GM19240 (cell line): Measurements from ENCODE around the gene TECPR2.
"Not testable (repeated sequence)": the region's sequence is repeated elsewhere in the genome, so short reads cannot be mapped to it uniquely, and the experiment has no call there.

ENCODE experiments used
- DNase-seq: peaks from one replicate; pipeline ENCODE4 v3.0.0; 2011; ENCODE audit warnings: low spot score; ENCODE audit not compliant: insufficient read length

TECPR2 gene

DNA sequence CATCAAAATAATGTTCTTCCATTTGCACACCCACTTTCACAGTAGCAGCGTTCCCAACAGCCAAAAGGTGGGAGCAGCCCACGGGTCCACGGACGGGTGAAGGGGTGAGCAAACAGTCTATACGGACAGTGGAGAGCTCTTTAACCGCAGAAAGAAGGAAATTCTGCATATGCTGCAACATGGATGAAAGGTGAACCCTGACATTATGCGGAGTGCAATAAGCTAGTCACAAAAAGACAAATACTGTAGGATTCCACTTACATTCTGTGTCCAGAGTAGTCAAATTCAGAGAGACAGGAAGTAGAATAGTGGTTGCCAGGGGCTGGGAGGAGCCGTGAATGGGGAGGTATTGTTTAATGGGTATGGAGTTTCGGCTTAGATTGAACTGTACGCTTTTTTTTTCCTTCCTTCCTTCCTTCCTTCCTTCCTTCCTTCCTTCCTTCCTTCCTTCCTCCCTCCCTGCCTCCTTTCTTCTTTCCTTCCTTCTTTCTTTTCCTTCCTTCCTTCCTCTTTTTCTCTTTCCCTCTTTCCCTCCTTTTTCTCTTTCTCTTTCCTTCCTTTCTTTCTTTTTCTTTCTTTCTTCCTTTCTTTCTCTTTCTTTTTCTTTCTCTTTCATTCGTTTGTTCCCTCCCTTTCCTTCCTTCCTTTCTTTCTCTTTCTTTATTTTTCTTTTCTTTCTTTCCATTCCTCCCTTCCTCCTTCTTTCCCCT is 162.6 kb downstream of the TECPR2 start:
- DNase-seq: no peak

DNA sequence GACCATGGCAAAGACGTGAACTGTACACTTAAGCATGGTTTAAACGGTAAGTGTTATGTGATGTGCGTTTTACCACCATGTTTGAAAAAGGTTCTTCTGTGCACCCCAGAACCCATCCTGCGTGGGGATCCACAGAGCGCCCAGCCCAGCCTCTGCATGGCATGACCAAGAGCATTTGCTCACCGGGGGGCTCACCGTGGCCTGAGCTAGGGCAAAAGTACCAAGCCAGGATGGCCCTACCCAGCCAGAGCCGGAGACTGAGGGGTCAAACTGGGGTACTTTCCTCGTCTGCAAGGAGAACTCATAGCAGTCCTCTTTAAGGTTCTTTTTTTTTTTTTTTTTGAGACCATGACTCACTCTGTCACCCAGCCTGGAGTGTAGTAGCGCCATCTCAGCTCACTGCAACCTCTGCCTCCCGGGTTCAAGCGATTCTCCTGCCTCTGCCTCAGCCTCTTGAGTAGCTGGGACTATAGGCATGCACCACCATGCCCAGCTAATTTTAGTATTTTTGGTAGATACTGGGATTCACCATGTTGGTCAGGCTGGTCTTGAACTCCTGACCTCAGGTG is 163.3 kb downstream of the TECPR2 start:
- no peak for DNase-seq

DNA sequence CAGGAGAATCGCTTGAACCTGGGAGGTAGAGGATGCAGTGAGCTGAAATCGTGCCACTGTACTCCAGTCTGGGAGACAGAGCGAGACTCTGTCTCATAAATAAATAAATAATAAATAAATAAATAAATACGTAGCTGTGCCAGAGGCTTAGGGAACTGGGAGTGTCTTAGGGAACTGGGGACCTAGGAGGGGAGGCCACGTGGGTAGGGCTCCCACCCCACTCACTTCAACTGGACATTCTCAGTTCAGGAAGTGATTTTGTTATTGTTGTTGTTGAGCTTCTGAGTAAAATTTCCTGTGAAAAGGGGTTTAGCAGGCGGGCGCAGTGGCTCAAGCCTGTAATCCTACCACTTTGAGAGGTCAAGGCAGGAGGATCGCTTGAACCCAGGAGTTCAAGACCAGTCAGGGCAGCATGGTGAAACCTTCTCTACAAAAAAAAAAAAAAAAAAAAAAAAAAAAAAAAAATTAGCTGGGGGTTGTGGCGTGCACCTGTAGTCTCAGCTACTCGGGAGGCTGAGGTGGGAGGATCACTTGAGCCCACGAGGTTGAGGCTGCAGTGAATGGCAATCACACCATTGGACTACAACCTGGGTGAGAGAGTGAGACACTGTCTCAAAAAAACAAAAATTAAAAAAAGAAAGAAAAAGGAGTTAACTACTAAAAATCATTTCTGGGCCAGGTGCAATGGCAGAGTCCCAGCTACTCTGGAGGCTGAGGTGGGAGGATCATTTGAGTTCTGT is 165.9 kb downstream of the TECPR2 start:
- DNase-seq: no peak

DNA sequence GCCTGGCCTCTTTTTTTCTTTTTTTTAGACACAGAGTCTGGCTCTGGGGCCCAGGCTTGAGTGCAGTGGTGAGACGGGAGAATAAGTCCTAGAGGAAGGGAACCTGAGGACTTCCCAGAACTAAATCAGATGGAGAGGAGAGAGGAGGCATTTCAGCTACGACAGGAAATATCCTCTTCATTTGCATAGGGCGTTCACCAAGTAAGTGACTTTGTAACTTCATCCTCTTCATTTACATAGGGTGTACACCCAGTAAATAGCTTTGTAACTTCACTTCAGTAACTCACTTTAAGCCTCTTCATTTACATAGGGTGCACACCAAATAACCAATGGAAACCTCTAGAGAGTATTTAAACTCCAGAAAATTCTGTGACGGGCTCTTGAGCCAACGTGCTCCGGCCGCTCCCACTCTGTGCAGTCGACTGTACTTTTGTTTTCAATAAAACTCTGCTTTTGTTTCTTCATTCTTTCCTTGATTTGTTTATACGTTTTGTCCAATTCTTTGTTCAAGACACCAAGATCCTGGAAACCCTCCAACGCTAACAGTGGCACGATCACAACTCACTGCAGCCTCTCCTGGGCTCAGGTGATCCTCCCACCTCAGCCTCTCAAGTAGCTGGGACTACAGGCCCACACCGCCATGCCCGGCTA is 168.2 kb downstream of the TECPR2 start:
- no peak for DNase-seq

DNA sequence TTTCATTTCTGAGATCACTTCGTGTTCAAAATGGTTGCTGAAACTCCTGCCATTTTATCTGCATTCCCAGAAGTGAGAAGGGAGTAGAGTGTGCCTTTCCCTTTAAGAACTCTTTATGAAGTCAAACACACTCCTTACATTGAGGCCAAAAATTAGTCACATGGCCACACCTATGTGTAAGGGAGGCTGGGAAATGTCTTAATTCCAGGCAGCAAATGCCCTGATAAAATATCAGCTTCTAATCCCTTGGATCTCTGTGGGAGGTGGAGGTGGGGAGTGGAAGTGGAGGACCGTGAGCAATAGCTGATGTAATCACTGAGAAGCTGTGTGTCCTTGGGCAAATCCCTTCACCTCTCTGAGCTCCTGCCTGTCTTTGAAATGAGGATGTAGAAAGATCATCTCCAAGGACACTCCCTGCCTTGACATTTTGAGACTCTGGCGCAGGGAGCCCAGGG is 169.5 kb downstream of the TECPR2 start:
- no peak for DNase-seq

DNA sequence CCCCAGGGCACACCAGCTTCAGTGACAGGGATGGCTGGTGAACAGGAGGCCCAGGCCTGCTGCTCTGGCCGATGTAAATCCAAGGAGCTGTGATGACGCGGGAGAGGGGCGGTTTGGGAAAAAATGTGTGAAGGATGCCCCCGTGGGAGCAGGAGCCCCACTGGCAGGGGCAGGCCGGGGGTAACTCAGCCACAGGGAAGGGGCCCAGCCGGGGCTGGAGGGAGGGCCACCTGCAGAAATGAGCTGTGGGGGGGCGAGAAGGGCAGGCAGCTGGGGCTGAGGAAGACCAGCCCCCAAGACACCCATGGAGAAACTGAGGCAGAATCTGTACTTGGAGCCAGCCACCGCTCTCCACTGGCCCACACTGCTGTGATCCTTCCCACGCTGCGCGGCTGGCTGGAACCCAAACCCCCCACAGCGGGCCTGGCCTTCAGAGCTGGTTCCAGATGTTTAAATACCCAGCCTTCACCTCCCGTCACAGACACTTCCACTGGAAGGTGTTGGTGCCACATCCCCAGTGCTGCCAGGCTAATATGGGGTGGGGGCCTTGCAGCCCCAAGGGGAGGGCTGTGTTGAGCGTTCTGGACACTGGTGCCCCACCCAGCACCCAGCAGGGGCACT is 175.3 kb downstream of the TECPR2 start:
- no peak for DNase-seq

DNA sequence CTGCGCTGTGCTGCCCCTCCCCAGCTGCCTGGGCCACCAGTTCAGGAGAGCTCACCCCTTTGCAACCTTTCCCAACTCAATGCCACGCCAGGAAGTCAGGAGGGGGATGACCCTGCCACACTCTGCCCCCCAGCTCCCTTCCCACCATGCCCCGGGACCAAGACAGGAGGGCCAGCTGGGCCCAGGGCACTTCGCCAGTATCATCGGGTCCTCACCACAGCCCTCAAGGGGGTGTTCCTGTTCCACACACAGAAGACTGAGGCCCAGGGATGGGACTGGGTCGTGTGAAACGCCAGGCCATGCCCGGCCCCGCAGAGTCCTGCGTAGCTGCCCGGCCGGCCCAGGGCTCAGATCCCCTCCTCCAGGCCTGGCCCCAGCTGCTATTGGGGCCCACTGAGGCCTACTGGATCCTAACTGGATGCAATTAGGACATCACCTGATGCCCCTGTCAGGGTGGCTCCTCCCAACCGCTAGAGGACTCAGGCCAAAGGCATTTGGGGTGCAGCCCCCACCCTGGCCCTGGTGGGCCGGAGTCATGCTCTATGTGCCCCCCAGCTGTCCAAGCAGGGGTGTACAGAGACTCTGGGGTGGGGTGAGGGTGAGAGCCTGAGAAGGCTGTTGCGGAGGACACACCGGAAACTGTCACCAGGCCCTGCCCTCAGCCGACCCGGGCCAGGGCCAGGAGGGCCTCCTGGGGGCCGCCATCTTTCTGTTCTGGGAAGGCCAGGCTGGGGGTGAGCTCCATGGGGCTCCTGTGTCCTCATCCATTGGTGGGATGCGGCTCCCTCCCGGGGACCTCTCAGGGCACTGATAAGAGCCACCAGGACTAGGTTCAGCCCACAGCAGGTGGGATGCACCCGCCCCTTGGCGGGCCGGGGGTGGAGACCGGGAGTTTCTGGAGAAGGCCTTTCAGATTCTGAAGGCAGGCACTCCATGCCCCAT is 176.1 kb downstream of the TECPR2 start:
- no peak for DNase-seq

DNA sequence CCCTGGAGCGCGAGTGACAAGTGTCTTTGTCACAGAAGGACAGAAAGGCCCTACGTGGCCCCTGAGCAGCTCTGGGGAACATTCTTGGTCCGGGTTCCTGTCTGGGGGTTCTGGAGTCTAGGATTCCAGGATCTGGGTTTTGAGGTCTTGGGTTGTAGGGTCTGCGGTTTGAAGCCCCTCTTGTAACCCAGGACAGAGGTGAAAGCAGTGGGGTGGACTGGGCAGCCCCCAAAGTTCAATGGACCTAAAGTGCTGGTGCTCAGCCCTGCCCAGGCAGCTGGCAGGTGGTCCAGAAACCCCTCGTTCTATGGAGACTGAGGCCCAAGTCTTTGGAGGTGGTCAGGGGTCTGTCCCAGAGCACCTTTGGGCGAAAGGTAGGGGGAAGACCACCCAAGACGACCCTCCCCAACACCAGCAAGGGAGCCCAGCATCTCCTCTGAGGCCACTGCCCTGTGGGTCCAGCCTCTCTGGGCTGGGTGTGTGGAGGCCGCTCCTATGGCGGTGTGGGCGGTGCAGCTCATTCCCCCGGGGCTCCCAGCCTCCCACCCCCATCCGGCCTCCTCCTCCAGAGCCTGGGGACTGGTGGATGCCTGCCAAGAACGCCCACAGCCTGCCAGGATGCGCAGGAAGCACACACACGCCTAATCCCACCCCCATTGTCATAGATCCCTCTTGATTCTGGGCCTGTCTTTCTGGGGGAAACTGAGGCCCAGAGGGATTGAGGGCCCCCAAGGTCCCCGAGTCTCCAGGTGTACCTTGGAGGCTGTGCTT is 177.0 kb downstream of the TECPR2 start:
- DNase-seq: no peak

DNA sequence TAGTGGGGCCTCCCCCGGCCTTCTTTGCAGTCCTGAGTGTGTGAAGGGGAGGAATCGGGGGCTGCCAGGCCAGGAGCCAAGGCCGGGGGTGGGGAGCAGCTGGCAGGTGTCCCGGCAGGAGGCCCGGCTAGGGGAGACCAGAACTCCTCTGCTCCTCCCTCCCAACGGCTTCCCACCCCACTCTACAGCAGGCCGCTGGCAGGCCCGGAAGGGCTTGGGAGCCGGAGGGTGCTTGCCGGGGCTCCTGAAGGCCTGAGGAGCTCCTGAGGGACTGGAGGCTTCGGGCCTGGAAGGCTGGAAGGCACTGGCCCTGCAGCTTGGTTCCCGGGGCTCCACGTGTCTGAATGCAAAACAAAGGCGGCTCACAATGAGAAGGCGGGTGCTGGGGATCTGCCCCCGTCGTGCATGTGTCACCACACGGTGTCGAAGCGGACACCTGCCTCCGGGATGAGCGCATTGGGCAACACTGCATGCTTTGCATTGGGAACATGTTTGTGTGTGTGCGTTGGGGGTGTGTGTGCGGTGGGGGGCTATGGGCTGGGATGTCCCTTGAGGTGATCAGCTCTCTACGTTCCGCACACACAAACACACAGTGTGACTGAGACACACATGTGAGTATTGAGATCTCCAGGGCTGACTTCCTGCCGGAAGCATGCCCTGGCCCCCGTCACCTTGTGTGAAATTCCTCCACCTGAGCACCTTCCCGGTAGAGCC is 177.7 kb downstream of the TECPR2 start:
- DNase-seq: no peak

DNA sequence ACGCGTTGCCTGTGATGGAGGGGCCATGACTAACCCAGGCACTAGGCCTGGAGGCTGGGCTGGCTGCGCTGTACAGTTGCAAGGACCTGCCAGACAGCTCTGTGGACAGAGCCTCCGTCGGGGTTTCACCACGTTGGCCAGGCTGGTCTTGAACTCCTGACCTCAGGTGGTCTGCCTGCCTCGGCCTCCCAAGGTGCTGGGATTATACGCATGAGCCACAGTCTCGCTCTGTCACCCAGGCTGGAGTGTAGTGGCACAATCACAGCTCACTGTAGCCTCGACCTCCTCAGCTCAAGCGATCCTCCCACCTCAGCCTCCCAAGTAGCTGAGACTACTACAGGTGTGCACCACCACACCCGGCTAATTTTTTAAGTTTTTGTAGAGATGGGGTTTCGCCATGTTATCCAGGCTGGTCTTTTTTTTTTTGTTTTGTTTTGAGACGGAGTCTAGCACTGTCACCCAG is 178.3 kb downstream of the TECPR2 start:
- DNase-seq: not testable (repeated sequence)

DNA sequence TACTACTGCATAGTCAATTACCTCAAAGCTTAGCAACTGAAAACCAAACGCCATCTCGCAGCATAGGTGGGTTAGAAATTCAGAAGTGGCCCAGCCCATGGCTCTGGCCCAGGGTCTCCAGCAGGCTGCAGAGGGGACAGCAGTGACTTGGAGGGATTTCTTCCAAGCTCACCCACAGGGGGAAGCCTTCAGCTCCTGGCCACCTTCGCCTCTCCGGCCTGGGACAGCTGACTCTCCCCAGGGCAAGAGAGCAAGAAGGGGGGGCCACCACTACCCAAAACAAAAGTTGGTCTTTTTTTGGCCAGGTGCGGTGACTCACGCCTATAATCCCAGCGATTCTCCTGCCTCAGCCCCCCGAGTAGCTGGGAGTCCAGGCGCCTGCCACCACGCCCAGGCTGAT is 179.0 kb downstream of the TECPR2 start:
- DNase-seq: no peak

DNA sequence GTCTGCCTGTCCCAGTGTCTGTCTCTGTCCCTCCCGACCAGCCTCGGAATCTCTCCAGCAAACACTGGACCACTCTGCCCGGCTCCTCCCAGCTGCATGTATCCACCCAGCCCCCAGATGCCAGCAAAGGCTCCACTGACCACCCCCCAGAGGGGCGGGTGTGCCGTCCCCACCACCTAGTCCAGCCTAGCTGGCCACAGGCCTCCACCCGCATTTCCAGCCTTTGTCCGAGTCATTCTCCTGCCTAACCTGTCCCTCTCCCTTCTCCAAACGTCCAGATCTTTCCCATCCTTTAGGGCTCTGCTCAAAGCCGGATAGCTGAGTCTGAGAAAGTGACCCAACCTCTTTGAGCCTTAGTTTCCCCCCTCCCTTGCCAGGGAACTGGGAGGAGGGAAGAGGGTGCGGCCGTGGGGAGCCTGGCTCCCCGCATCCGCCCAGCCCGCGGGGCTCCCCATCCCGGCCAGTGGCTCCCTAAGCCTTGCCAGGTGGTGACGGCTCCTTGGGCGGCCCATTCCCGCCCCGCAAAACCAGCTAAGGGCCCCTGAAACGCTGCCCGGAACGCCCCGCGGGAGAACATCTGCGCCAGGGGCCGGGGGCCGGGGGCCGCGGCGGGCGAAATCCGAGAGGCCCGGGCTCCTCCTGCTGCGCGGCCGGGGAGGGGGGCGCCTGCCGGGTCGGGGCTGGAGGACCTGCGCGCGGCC is 181.5 kb downstream of the TECPR2 start:
- no peak for DNase-seq

DNA sequence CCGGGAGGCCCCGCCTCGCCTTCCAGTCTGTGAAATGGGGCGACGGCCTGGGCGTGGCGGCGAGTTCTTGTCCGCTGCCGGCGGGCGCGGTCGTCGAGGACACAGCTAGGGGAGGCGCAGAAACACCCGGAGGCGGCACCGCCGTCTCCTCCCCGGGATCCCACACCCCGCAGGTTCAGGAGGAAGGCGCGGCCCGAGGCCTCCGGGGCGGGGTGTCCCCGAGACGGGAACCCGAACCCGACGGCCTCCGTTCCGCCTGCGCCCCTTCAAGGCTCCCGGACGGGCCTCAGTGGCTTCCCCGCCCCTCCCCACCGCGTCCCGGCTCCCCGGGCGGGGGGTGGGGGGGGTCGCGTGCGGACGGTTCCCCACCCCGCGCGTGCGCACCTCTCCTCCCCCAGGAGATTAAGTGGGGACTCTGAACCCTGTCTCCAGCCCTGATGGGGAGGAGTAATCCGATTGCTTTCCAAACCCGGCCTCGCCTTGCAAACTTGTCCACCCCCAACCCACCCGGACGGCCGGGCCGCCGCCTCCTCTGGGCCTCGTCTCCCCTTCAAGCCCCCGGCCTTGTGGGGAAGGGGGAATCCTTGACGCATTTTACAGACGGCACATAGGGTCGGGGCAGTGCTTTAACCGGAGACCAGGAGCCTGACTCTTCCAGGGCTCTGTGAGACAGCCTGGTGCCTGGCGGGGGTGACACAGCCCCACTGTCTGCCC is 182.2 kb downstream of the TECPR2 start:
- DNase-seq: no peak

DNA sequence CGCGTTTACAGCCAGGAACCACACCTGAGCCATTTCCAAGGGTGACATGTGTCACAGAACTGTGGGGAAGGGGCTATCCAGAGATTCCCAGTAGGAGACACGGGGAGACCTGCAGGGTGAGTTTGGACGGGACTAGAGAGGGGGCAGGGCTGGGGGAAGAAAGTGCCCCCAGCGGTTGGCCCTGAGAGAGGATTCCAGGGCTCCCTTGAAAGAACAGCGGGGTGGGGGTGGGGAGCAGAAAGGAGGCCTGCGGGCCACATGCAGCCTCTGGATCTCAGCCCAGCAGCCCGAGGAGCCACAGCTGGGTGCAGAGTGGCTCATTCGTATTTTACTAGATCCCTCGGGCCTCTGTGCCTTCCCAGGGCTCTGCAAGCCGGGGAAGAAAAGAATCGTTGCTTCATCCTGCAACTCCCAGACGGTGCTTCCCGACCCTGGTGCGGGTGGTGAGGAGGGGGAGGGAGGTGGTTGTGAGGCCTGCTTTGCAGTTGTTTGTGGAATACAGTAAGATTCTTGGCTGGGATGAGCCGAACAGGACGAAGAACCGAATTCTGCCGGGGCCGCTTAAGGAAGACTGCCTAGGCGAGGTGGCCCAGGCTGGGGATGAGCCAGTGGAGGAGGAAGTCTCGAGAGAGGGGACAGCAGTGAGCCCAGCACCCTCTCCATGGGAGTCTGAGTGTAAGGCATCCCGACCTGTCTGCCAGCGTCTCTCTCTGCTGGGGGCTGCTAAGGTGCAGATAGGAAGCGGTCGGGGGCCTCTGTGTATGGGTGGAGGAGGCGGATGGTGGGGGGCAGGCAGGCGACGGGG is 182.9 kb downstream of the TECPR2 start:
- no peak for DNase-seq

DNA sequence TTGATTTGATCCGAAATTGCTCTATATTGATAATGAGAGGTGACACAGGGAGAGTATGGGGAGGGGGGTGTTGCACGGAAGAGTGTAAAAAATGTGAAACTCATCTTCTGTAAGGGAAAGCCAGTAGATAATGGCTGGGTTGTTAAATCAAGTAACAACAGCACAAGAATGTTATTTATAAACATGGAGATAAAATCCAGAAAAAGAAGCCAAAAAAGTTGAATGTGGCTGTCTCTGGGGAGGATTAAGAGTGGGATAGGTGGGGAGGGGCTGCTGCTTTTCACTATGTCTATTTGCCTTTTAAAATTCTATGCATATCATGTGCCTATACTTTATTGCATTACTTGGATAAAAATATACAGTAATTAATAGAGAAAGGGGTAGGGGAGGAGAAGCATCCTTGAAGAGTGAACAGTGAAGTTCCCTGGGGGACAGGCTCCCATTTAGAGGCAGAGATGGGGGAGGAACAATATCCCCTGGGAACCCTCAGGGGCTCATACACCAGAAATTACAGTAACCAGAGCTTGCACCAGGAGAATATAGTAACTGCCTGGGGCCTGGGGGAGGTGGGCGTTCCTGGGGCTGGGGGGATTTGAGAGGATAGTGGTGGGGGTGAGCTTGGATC is 186.0 kb downstream of the TECPR2 start:
- DNase-seq: no peak

DNA sequence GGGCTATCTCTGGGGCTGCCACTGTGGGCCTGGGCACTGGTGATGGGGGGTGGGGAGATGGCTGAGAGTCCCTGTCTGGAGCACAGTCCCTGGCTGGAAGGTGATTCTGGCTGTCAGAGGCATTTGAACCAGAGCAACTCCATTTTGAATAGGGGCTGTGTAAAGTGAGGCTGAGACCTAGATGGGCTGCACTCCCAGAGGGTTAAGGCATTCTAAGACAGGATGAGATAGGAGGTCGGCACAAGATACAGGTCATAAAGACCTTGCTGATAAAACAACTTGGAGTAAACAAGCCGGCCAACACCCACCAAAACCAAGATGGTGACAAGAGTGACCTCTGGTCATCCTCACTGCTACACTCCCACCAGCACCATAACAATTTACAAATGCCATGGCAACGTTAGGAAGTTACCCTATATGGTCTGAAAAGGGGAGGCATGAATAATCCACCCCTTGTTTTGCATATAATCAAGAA is 188.2 kb downstream of the TECPR2 start:
- not testable (repeated sequence) for DNase-seq
